Testis (tissue), 2 donors: ENCODE measurements around the gene DHRS7B.

ENCODE experiments used
- CTCF ChIP-seq, 3 experiments: fragments of 450-650 bp in 2 of 3; fragments of 200-600 bp in 1 of 3; sonication (generic) in 1 of 3; IDR thresholded peaks; one replicate each; pipeline ENCODE4 v1.5.1; 2016 to 2019; ENCODE audit warnings: antibody characterized with exemption in 3 of 3, mild to moderate bottlenecking in 2 of 3, moderate library complexity in 1 of 3
- POLR2A ChIP-seq: fragments of 450-650 bp; IDR thresholded peaks from one replicate; pipeline ENCODE4 v1.6.1; 2017; ENCODE audit warnings: antibody characterized with exemption, mild to moderate bottlenecking, moderate library complexity

GRCh38 chr17:21106316-21106715 lies 20.4 kb upstream of the DHRS7B start:
- TF ChIP-seq CTCF (IDR thresholded peaks at IDR 0.05), result no peak
- no peak for TF ChIP-seq POLR2A
